NT2/D1 (cell line): ENCODE data around the gene PLA2G6.

Experiments
- DNase-seq: peaks from one replicate; pipeline ENCODE4 v3.0.0-alpha.2; 2011; ENCODE audit warnings: low read depth, low spot score
- H3K27me3 ChIP-seq: 2 replicates; pipeline ENCODE4 v1.6.0; 2011; ENCODE audit warnings: mild to moderate bottlenecking; ENCODE audit not compliant: insufficient read length, insufficient read depth
- H3K36me3 ChIP-seq: 2 replicates; pipeline ENCODE4 v1.6.1; 2011; ENCODE audit warnings: mild to moderate bottlenecking, low read length, mixed read lengths; ENCODE audit not compliant: insufficient read depth, insufficient read length
- H3K4me1 ChIP-seq: 2 replicates; pipeline ENCODE4 v1.5.1; 2011; ENCODE audit not compliant: insufficient read depth, insufficient read length
- H3K4me3 ChIP-seq: 2 replicates; pipeline ENCODE4 v1.5.1; 2011; ENCODE audit warnings: low read depth; ENCODE audit not compliant: insufficient read length
- H3K9ac ChIP-seq: 2 replicates; pipeline ENCODE4 v1.6.0; 2011; ENCODE audit warnings: low read depth; ENCODE audit not compliant: insufficient read length
- H3K9me3 ChIP-seq: 2 replicates; pipeline ENCODE4 v1.5.1; 2011; ENCODE audit warnings: mild to moderate bottlenecking, low read length; ENCODE audit not compliant: insufficient read depth
- SUZ12 ChIP-seq: IDR thresholded peaks from 2 replicates; pipeline ENCODE4 v1.6.1; 2011; ENCODE audit not compliant: insufficient read length, insufficient read depth; ENCODE audit errors: extremely low read depth
- YY1 ChIP-seq: IDR thresholded peaks from 2 replicates; pipeline ENCODE4 v1.6.1; 2011; ENCODE audit not compliant: insufficient read length, insufficient read depth
- ZNF274 ChIP-seq: IDR thresholded peaks from 2 replicates; pipeline ENCODE4 v1.6.1; 2011; ENCODE audit warnings: mild to moderate bottlenecking, low read depth, low read length

PLA2G6 gene

GRCh38 chr22:38075961-38076360 is 105.7 kb downstream of the PLA2G6 start:
- TF ChIP-seq SUZ12: no peak
- TF ChIP-seq YY1: no peak
- no peak for TF ChIP-seq ZNF274
- Histone ChIP-seq H3K4me1 (peaks cover 10% of the 10 kb centered on the region), H3K9ac (no peak overlapping the region), H3K4me3 (no peak overlapping the region), H3K36me3 (peaks cover 29% of the 10 kb centered on the region), H3K27me3 (peaks cover 5% of the 10 kb centered on the region), H3K9me3 (no peaks in the 10 kb centered on the region)
- DNase-seq: no peak

DNA sequence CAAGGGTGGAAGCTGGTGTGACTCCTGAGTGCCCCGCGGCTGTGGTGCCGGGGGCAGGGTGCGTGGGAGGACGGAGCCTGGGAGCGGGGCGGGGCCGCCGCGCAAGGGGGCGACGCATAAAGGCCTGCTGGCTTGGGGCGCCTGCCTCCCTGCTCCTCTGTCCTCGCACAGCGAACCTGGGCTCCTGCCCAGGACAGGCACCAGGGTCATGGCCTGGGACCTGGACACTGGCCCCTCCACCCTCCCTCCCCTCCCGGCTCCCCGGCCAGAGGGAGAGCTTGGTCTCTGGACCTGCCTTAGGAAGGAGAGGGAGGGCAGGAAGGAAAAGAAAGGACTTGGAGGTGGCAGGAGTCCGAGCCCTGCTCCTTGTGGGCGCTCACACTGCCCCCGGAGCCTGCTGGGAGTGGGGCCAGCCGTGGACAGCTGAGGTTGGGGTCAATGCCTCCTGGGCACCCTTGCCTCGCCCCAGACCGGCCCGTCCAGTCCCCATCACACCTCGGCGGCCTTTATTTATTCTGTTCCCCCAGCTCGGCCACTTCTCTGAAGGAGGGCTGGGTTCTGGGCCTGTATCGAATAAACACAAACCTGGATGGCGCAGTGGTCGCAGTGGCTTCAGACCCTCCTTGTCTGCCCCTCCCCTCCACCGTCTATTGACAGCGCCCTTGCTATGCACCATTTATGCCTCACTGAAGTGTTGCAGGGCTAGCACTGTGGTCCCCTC is 106.4 kb downstream of the PLA2G6 start:
- DNase-seq: no peak
- H3K36me3 ChIP-seq: peaks cover 29% of the 10 kb centered on the region
- H3K9ac ChIP-seq: no peak overlapping the region
- H3K4me1 ChIP-seq: peaks cover 10% of the 10 kb centered on the region
- no peaks in the 10 kb centered on the region for H3K9me3 ChIP-seq
- H3K4me3 ChIP-seq: no peak overlapping the region
- TF ChIP-seq SUZ12 (no peak), YY1 (no peak), ZNF274 (no peak)
- H3K27me3 ChIP-seq: no peaks in the 10 kb centered on the region

DNA sequence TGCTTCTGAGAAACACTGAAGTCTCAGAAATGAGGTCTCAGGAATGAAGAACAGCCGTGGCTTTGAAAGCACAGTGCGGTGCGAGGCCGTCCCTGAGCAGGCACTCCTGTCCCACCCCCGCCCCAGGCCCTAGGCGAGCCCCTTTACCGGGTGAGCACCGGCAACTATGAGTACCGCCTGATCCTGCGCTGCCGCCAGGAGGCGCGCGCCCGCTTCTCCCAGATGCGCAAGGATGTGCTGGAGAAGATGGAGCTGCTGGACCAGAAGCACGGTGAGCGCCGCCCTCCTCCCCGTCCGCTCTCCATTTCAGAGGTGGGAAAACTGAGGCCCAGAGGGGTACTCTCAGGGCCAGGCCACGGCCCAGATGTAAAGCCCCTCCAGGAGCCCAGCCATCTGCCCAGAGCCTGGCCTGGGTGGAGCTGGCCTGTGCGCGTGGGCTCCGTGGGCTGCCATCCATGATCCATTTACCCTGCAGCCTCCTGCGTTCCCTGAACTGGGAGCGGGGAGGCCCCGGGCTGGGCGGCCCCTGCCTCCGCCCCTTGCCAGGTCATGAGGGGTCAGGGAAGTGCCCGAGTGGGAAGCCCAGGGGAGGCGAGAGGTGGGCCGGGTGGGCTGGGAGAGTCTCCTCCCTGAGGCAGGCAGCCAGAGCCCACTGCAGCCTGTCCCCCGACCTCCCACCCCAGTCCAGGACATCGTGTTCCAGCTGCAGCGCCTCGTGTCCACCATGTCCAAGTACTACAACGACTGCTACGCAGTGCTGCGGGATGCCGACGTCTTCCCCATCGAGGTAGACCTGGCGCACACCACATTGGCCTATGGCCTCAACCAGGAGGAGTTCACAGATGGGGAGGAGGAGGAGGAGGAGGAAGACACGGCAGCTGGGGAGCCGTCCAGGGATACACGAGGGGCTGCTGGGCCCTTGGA is 107.2 kb downstream of the PLA2G6 start:
- Histone ChIP-seq H3K27me3 (no peaks in the 10 kb centered on the region), H3K36me3 (peaks cover 29% of the 10 kb centered on the region), H3K4me3 (no peak overlapping the region), H3K9me3 (no peaks in the 10 kb centered on the region), H3K4me1 (peaks cover 10% of the 10 kb centered on the region), H3K9ac (no peak overlapping the region)
- DNase-seq: no peak
- TF ChIP-seq YY1 (no peak), SUZ12 (no peak), ZNF274 (no peak)

DNA sequence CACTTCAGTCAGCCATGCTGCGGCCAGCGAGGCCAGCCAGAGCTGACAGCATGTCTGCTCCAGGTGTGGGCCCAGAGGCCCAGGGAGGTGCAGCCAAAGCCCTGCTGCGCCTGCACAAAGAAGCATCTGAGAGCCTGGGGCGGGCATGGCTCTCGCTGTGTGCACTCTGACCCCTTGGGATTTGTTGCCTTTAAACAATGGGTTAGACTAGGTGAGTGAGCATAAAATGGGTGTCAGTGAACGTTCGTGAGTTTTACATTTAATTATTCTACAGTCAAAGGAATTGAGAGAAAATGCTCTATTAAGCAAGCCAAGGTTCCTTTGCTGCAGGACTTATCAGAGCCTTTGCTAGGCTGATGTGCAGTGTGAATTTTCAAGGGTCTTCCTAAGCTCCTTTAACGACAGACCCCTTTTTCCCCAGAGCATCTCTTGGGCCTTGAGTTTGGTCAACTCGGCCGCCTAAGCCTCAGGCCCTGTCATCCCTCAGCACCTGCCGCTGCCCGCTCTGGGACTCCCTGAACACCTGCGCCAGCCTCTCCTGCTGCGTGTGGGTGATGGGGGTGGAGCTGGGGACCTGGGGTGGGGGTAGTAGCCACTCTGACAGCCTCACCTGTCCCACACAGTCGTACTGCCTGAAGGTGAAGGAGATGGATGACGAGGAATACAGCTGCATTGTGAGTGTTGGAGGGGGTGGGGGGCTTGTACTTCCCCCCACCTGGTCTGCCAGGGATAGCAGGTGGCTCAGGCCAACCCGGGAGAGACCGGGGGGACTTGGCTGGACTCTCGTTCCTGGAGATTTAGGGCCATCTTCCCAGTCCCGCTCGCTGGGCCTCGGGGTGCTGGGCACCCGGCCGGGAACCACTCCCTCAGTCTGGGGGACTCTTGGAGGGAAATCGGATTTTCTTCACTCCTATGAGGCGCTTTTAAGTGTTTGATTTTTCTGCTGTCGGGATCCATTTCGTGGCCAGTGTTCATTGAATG is 108.2 kb downstream of the PLA2G6 start:
- Histone ChIP-seq H3K9ac (no peak overlapping the region), H3K4me3 (no peak overlapping the region), H3K4me1 (peaks cover 10% of the 10 kb centered on the region), H3K9me3 (no peaks in the 10 kb centered on the region), H3K27me3 (no peaks in the 10 kb centered on the region), H3K36me3 (peaks cover 29% of the 10 kb centered on the region)
- TF ChIP-seq YY1: no peak
- TF ChIP-seq ZNF274: no peak
- TF ChIP-seq SUZ12: no peak
- DNase-seq: no peak

DNA sequence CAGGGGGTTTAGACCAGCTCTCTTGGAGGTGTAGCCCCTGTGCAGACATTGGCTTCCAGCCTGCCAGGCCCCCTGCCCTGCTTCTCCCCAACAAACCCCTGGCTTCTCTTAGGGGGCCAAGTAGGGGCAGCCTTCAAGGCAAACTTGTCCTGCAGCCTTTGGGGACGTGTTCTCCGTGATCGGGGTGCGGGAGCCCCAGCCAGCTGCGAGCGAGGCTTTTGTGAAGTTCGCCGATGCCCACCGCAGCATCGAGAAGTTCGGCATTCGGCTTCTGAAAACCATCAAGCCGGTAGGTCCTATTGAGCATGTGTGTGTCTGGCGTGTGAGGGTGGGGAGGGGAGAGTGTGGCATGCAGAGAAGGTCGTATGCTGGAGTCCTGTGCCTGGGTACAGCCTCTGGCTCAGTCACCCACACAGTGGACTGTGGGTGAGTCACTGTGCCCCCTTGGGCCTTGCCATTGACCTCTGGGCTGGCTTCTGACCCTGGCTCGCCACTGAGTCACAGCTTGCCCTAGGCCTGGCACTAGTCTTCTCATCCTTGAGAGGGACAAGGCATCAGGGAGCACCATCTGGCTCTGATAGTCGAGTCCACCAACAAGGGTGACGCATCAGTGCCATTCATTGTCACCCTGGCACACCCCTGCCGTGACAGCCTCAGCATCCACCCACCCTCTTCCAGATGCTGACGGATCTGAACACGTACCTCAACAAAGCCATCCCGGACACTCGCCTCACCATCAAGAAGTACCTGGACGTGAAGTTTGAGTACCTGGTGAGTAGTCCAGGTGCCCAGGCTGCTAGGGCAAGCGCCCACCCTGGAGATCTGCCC is 109.1 kb downstream of the PLA2G6 start:
- TF ChIP-seq YY1 (no peak), SUZ12 (no peak), ZNF274 (no peak)
- peaks cover 31% of the 10 kb centered on the region for H3K36me3 ChIP-seq
- no peak for DNase-seq
- no peak overlapping the region for H3K4me3 ChIP-seq
- H3K9me3 ChIP-seq: no peaks in the 10 kb centered on the region
- H3K27me3 ChIP-seq: no peaks in the 10 kb centered on the region
- no peak overlapping the region for H3K9ac ChIP-seq
- H3K4me1 ChIP-seq: peaks cover 10% of the 10 kb centered on the region
